Measurements from ENCODE around the gene NLRC5. TPM values are rescaled to one million over a fixed set of nuclear protein-coding genes. Genes with fewer than 3 reads are reported as not detected.
"Not testable (repeated sequence)": the region's sequence is repeated elsewhere in the genome, so short reads cannot be mapped to it uniquely, and the experiment has no call there.

The NLRC5 gene
- total RNA-seq, 2 donors from 2014 or later: 78.1 to 79.7 TPM

DNA sequence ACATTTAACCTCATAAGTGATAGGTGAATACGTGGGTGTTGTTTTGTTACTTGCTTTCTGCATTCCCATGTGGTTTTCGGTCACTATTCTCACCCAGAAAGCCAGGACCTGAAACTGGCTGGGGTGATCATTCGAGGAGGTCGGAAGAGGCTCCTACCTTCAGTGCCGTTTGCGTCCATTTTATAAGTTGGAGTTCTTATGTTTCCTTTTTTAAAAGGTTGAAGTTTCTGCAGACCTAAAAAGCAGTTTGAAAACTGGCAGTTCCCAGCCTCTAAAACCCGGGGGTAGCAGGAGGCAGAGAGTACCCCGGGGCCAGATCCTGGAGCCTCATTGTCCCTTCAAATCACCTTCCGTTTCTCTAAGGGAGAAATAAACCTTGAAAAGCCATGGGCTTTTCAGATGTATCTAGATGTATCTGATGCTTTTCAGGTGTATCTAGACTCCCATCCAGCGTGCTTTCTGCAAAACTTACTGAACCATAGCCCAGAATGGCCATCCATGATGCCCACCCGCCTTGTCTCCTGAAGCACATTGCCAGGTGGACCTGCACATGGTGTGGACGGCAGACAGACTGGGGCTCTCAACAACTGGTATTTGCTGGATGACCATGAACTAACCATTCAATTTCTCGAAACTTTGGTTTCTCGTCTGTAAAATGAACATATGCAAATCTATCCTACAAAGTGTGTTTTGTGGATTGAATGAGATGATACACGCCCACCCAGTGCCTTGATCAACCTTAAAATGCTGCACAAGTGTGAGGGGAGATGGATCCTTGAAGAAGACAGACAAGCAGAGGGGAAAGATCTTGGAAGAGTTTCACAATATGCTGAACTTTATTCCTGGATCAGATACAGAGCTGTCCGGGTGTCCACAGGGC is 1.3 kb downstream of the NLRC5 start:
- H3K4me1 ChIP-seq: peaks cover 29% of the 10 kb centered on the region
- H3K4me3 ChIP-seq: peak overlapping the region; percentile 59

DNA sequence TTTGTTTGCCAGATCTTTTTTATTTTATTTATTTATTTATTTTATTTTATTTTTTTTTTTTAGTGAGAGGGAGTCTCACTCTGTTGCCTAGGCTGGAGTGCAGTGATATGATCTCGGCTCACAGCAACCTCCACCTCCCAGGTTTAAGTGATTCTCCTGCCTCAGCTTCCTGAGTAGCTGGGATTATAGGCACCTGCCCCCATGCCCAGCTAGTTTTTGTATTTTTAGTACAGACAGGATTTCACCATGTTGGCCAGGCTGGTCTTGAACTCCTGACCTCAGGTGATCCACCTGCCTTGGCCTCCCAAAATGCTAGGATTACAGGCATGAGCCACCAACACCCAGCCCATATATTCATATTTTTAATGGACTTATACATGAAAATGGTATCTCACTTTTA is 3.1 kb downstream of the NLRC5 start:
- H3K9me3 ChIP-seq; H3K9ac ChIP-seq (ENCODE audit: low read depth in 2 of 2, low read length in 2 of 2); H3K36me3 ChIP-seq; DNase-seq; H3K27me3 ChIP-seq; intact Hi-C loops (cut with DNase I): not testable (repeated sequence)
- peaks cover 22% of the 10 kb centered on the region for H3K4me1 ChIP-seq
- peak overlapping the region; percentile 8 for H3K4me3 ChIP-seq
- H3K27ac ChIP-seq: peak overlapping the region; percentile 88

More for the DNA sequence above, 1.3 kb downstream of the NLRC5 start:
- Histone ChIP-seq H3K27me3 (no peaks in the 10 kb centered on the region), H3K27ac (peak overlapping the region; percentile 88), H3K36me3 (no peaks in the 10 kb centered on the region), H3K9ac (ENCODE audit: low read depth in 2 of 2, low read length in 2 of 2) (peak overlapping the region; percentile 75 to 94), H3K9me3 (no peaks in the 10 kb centered on the region)
- TF ChIP-seq, protein P1, sequence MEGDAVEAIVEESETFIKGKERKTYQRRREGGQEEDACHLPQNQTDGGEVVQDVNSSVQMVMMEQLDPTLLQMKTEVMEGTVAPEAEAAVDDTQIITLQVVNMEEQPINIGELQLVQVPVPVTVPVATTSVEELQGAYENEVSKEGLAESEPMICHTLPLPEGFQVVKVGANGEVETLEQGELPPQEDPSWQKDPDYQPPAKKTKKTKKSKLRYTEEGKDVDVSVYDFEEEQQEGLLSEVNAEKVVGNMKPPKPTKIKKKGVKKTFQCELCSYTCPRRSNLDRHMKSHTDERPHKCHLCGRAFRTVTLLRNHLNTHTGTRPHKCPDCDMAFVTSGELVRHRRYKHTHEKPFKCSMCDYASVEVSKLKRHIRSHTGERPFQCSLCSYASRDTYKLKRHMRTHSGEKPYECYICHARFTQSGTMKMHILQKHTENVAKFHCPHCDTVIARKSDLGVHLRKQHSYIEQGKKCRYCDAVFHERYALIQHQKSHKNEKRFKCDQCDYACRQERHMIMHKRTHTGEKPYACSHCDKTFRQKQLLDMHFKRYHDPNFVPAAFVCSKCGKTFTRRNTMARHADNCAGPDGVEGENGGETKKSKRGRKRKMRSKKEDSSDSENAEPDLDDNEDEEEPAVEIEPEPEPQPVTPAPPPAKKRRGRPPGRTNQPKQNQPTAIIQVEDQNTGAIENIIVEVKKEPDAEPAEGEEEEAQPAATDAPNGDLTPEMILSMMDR (IDR thresholded peaks at IDR 0.05): no peak
- DNase-seq: no peak
- intact Hi-C loops (cut with DNase I): no loop called here

DNA sequence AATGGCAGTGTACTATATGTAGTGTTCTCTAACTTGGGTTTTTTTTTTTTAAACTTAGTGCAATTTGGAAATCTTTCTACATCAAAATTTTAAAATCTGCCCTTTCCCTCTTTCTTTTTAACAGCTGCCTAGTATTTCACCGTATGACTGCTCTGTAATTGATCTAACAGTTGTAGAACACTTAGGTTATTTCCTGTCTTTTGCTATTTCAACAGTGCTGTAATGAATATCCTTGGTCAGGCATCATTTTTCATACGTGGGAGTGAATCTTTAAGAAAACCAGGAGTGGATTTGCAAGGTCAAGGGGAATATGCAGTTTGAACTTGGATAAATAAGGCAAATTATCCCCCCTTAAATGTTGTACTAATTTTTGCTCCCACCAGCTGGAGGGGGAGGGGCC is 3.8 kb downstream of the NLRC5 start:
- Histone ChIP-seq H3K36me3 (no peaks in the 10 kb centered on the region), H3K27me3 (no peaks in the 10 kb centered on the region), H3K9ac (ENCODE audit: low read depth in 2 of 2, low read length in 2 of 2) (no peak overlapping the region), H3K4me1 (peaks cover 16% of the 10 kb centered on the region), H3K4me3 (no peak overlapping the region), H3K27ac (no peak overlapping the region), H3K9me3 (no peaks in the 10 kb centered on the region)
- intact Hi-C loops (cut with DNase I): no loop called here
- TF ChIP-seq, protein P1 (IDR thresholded peaks at IDR 0.05): no peak
- DNase-seq: no peak

DNA sequence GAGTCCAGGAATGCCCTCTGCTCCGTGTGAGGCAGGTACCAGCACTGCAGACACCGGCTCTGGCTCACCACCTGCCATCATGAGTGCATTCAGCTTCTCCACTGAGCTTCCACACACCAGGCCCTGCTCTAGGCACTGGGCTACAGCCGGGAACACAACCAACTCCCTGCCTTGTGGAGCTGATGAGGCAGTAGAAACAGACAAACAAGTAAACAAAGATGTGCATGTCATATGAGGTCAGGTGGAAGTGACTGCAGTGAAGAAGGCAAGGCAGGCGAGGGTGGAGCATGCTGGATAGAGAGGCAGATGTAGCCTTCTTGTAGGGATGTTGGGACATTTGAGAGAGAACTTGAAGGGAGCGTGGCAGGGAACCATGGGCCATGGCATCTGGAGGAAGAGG is 5.0 kb downstream of the NLRC5 start:
- peaks cover 10% of the 10 kb centered on the region for H3K4me1 ChIP-seq
- H3K9ac ChIP-seq (ENCODE audit: low read depth in 2 of 2, low read length in 2 of 2): no peak overlapping the region
- H3K27me3 ChIP-seq: no peaks in the 10 kb centered on the region
- H3K9me3 ChIP-seq: no peaks in the 10 kb centered on the region
- intact Hi-C loops (cut with DNase I): no loop called here
- no peak overlapping the region for H3K27ac ChIP-seq
- H3K36me3 ChIP-seq: no peaks in the 10 kb centered on the region
- H3K4me3 ChIP-seq: no peak overlapping the region
- TF ChIP-seq, protein P1 (IDR thresholded peaks at IDR 0.05): no peak
- no peak for DNase-seq

DNA sequence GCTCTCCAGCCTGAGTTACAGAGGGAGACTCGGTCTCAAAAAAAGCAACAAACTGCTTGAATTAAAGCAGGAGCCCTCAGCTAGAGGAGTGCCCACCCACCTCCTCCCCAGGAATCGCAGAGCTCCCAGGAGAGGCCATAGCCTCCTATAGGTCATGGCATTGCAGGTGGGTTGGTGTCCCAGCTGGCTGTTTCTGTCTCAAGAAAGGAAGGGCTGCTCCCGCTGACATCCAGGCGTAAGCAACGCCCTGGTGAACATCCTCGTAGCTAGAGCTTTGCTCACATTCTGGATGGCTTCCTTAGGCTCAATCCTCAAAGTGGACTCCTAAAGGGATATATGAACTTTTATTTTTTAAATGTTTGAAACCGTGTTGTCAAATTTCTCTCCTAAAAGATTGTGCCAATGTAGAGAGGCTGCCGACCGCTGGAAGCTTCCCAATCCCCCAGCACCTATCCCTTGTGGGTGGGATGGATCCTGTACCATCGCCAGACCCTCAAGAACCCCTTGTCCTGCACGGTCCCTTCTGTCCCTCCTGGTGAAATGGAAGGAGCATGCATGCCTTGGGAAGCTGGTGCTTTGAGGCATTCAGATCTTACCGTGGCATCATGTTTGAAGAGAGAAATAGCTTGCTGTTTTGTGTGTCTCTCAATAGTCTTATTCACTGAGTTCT is 5.9 kb downstream of the NLRC5 start:
- Histone ChIP-seq H3K27me3 (no peaks in the 10 kb centered on the region), H3K9ac (ENCODE audit: low read depth in 2 of 2, low read length in 2 of 2) (no peak overlapping the region), H3K4me3 (no peak overlapping the region), H3K36me3 (no peaks in the 10 kb centered on the region), H3K9me3 (no peaks in the 10 kb centered on the region), H3K4me1 (peaks cover 13% of the 10 kb centered on the region), H3K27ac (no peak overlapping the region)
- no peak for DNase-seq
- intact Hi-C loops (cut with DNase I): no loop called here
- TF ChIP-seq, protein P1 (IDR thresholded peaks at IDR 0.05): no peak

DNA sequence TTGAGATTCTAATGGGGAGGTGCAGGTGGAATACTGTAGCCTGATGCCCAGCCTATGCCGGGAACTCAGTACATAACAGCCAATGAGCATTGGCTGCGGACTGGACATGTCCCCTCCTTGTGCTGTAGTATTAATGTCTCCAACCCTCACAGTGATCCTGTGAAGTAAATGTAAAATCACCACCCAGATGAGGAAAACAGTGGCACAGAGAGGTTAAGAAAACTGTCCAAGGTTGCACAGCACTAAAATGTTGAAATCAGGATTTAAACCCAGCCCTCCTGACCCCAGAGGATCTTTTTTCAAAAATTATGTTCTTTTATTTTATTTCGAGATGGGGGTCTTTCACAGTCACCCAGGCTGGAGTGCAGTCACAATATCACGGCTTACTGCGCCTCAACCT is 7.9 kb downstream of the NLRC5 start:
- H3K9ac ChIP-seq (ENCODE audit: low read depth in 2 of 2, low read length in 2 of 2): no peak overlapping the region
- H3K9me3 ChIP-seq: no peaks in the 10 kb centered on the region
- no peak overlapping the region for H3K27ac ChIP-seq
- TF ChIP-seq, protein P1 (IDR thresholded peaks at IDR 0.05): no peak
- intact Hi-C loops (cut with DNase I): no loop called here
- no peak for DNase-seq
- H3K4me1 ChIP-seq: peaks cover 5% of the 10 kb centered on the region
- H3K36me3 ChIP-seq: no peaks in the 10 kb centered on the region
- H3K4me3 ChIP-seq: no peak overlapping the region
- H3K27me3 ChIP-seq: no peaks in the 10 kb centered on the region
